PC-3 (cell line): ENCODE measurements around the gene XRCC6. TPM values are rescaled to one million over a fixed set of nuclear protein-coding genes. Genes with fewer than 3 reads are reported as not detected.

Experiments used
- ATAC-seq: fragments of 200-7000 bp; cut with Tn5 transposase; 2 replicates; pipeline ENCODE4 v1.9.1; 2020; ENCODE audit warnings: mild to moderate bottlenecking, moderate library complexity
- BruUV-seq: library from RNA; stranded (reverse); fragments of 400-500 nt; replicated peaks from 2 replicates; lab custom pipeline; 2021; lab: Mats Ljungman, UMichigan
- CTCF ChIA-PET: fragments of 300-600 bp; sonication (Branson Sonifier 250); formaldehyde crosslinking; loops from one replicate; lab custom pipeline; 2022; ENCODE audit warnings: antibody characterized with exemption; lab: Charles Lee
- POLR2A ChIA-PET: fragments of 300-600 bp; sonication (Branson Sonifier 250); formaldehyde crosslinking; loops from one replicate; lab custom pipeline; 2022; ENCODE audit warnings: antibody characterized with exemption; ENCODE audit not compliant: unreplicated experiment; lab: Charles Lee
- DNase-seq: peaks from one replicate; pipeline ENCODE4 v3.0.0-alpha.2; 2015
- H2AFZ ChIP-seq: fragments of 300-600 bp; sonication (generic); 2 replicates; pipeline ENCODE4 v1.6.0; 2016; ENCODE audit warnings: antibody characterized with exemption, low read length
- H3F3A ChIP-seq: fragments of 300-600 bp; sonication (generic); one replicate; pipeline ENCODE4 v1.6.0; 2017; ENCODE audit warnings: antibody characterized with exemption, low read length, control low read depth, mild to moderate bottlenecking; ENCODE audit not compliant: unreplicated experiment
- H3K27ac ChIP-seq: fragments of 300-600 bp; sonication (generic); 2 replicates; pipeline ENCODE4 v1.5.1; 2016; ENCODE audit warnings: mild to moderate bottlenecking, low read length
- H3K27me3 ChIP-seq: fragments of 300-600 bp; sonication (generic); 2 replicates; pipeline ENCODE4 v1.6.1; 2016; ENCODE audit warnings: low read length, mixed read lengths
- H3K36me3 ChIP-seq: fragments of 300-600 bp; sonication (generic); 2 replicates; pipeline ENCODE4 v1.6.1; 2016; ENCODE audit warnings: low read depth, mixed run types, low read length, mixed read lengths
- H3K4me1 ChIP-seq: fragments of 300-600 bp; sonication (generic); 2 replicates; pipeline ENCODE4 v1.5.1; 2016; ENCODE audit warnings: low read length; ENCODE audit not compliant: insufficient read depth
- H3K4me2 ChIP-seq: fragments of 300-600 bp; sonication (generic); 2 replicates; pipeline ENCODE4 v1.6.0; 2016; ENCODE audit warnings: low read length
- H3K4me3 ChIP-seq: fragments of 300-600 bp; sonication (generic); 2 replicates; pipeline ENCODE4 v1.5.1; 2016; ENCODE audit warnings: mild to moderate bottlenecking, low read length, mixed read lengths
- H3K79me2 ChIP-seq: fragments of 300-600 bp; sonication (generic); 2 replicates; pipeline ENCODE4 v1.6.1; 2017; ENCODE audit warnings: low read length, mixed read lengths
- H3K9ac ChIP-seq: fragments of 300-600 bp; sonication (generic); 2 replicates; pipeline ENCODE4 v1.6.0; 2016; ENCODE audit warnings: mild to moderate bottlenecking, low read length
- H3K9me2 ChIP-seq: fragments of 300-600 bp; sonication (generic); replicated peaks from 2 replicates; pipeline ENCODE4 v1.6.1; 2016; ENCODE audit warnings: mixed run types, low read length, mixed read lengths
- H3K9me3 ChIP-seq: fragments of 300-600 bp; sonication (generic); 2 replicates; pipeline ENCODE4 v1.6.1; 2016; ENCODE audit warnings: low read length, mixed read lengths
- H4K20me1 ChIP-seq: fragments of 300-600 bp; sonication (generic); 2 replicates; pipeline ENCODE4 v1.6.1; 2016; ENCODE audit warnings: low read length, mixed read lengths
- EZH2 ChIP-seq: fragments of 300-600 bp; sonication (generic); IDR thresholded peaks from one replicate; pipeline ENCODE4 v1.6.1; 2017; ENCODE audit warnings: antibody characterized with exemption, mild to moderate bottlenecking, low read length; ENCODE audit not compliant: unreplicated experiment
- EZH2phosphoT487 ChIP-seq: fragments of 300-600 bp; sonication (generic); IDR thresholded peaks from 2 replicates; pipeline ENCODE4 v1.6.1; 2018; ENCODE audit warnings: mild to moderate bottlenecking, antibody characterized with exemption, low read length, borderline replicate concordance
- intact Hi-C: fragments of 100-400 bp; cut with micrococcal nuclease; formaldehyde crosslinking; loops from 2 replicates; pipeline ENCODE4 v1.9.0; 2023
- total RNA-seq: library from RNA; depleted of rRNA; stranded (reverse); fragments of >200 nt; gene quantifications from 2 replicates; pipeline ENCODE4 v1.2.3, GENCODE V29; 2014
- TF ChIP-seq, protein P1 (sequence below): fragments of 300-600 bp; sonication (generic); conservative IDR thresholded peaks from 2 replicates; pipeline ENCODE4 v1.5.1; 2017; ENCODE audit warnings: antibody characterized with exemption, low read depth, mild to moderate bottlenecking, low read length

XRCC6 gene
- total RNA-seq, 1 experiment from 2014 or later, result 432 TPM

DNA sequence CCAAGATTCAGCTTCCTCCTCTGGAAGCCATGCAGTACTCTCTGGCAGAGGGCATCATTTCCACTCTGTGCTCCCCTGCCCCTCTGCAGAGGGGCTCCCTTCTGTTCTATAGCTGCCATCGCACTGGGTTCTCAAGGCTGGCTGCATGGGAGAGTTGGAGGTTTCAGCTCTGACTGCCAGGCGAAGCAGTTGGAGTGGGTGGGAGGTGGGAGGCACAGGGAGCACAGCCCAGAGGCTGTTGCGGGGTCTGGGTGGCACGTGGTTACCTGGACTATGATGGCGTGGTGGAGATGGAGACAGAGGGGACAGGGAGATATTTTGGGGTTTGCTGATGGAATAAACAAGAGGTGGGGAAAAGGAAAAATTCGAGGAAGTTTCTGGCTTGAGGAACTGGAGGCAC lies 36.2 kb upstream of the XRCC6 start:
- POLR2A ChIA-PET, result no interaction called here
- BruUV-seq, result no TSS peak
- CTCF ChIA-PET, result no interaction called here

DNA sequence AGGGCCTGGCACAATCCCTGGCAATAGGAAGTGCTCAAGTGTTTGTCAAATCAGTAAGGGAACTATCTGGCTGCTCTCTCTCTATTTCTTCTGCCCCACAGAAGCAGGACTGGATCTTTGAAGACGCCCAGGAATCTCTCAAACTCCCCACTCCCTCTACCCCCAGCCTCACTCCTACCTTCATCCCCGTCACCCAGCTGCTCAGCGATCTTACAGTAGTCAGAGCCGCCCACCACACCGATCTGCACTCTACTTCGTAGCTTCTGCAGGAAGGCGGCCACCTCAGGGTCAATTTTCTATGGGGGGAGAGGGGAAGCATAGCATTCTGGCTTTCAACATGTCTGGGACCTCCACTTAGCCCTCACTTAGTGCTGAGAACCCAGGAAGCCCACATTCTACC lies 35.2 kb upstream of the XRCC6 start:
- no peak for ATAC-seq
- POLR2A ChIA-PET, result no interaction called here
- TF ChIP-seq EZH2 (no peak), EZH2phosphoT487 (no peak)
- TF ChIP-seq, protein P1, sequence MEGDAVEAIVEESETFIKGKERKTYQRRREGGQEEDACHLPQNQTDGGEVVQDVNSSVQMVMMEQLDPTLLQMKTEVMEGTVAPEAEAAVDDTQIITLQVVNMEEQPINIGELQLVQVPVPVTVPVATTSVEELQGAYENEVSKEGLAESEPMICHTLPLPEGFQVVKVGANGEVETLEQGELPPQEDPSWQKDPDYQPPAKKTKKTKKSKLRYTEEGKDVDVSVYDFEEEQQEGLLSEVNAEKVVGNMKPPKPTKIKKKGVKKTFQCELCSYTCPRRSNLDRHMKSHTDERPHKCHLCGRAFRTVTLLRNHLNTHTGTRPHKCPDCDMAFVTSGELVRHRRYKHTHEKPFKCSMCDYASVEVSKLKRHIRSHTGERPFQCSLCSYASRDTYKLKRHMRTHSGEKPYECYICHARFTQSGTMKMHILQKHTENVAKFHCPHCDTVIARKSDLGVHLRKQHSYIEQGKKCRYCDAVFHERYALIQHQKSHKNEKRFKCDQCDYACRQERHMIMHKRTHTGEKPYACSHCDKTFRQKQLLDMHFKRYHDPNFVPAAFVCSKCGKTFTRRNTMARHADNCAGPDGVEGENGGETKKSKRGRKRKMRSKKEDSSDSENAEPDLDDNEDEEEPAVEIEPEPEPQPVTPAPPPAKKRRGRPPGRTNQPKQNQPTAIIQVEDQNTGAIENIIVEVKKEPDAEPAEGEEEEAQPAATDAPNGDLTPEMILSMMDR, result no peak

More for the DNA sequence above, 36.2 kb upstream of the XRCC6 start:
- Histone ChIP-seq H3K4me2 (no peak overlapping the region), H3K9ac (no peak overlapping the region), H3K4me1 (peaks cover 17% of the 10 kb centered on the region), H3K27me3 (no peaks in the 10 kb centered on the region), H3K4me3 (no peak overlapping the region), H3K9me2 (no peaks in the 10 kb centered on the region), H3K36me3 (no peaks in the 10 kb centered on the region), H3K79me2 (peaks cover 14% of the 10 kb centered on the region), H2AFZ (no peak overlapping the region), H3K9me3 (no peaks in the 10 kb centered on the region), H3K27ac (no peak overlapping the region), H4K20me1 (no peaks in the 10 kb centered on the region), H3F3A (no peaks in the 10 kb centered on the region)
- ATAC-seq (no peak), DNase-seq (no peak)
- intact Hi-C loops, result no loop called here
- TF ChIP-seq, protein P1, result no peak
- TF ChIP-seq EZH2, result no peak
- no peak for TF ChIP-seq EZH2phosphoT487

DNA sequence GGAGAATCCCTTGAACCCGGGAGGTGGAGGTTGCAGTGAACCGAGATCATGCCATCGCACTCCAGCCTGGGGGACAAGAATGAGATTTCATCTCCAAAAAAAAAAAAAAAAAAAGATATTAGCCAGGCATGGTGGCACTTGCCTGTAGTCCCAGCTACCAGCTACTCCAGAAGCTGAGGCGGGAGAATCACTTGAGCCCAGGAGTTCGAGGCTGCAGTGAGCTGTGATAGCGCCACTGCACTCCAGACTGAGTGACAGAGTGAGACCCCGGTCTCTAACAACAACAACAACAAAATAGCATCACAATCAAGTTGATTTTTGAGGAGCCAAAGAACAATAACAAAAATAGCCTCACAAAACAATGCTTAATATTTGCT lies 33.8 kb upstream of the XRCC6 start:
- DNase-seq, result no peak
- ChIA-PET CTCF (no interaction called here), POLR2A (no interaction called here)
- Histone ChIP-seq H3K36me3 (no peaks in the 10 kb centered on the region), H3K4me1 (peaks cover 17% of the 10 kb centered on the region), H3F3A (no peaks in the 10 kb centered on the region), H3K27me3 (no peaks in the 10 kb centered on the region), H3K4me2 (peak overlapping the region; percentile 99; the same call in 1 of the 2 replicates), H2AFZ (no peak overlapping the region), H3K4me3 (peak overlapping the region; percentile 94; the same call in 1 of the 2 replicates), H4K20me1 (no peaks in the 10 kb centered on the region), H3K9ac (no peak overlapping the region), H3K9me3 (no peaks in the 10 kb centered on the region), H3K79me2 (peaks cover 14% of the 10 kb centered on the region), H3K9me2 (no peaks in the 10 kb centered on the region), H3K27ac (no peak overlapping the region)
- intact Hi-C loops, result no loop called here
- ATAC-seq, result no peak
- TF ChIP-seq EZH2phosphoT487 (no peak), EZH2 (no peak)
- TF ChIP-seq, protein P1, result no peak
- no TSS peak for BruUV-seq

More for the DNA sequence above, 35.2 kb upstream of the XRCC6 start:
- no peaks in the 10 kb centered on the region for H3K9me3 ChIP-seq
- no TSS peak for BruUV-seq
- no peaks in the 10 kb centered on the region for H3K27me3 ChIP-seq
- CTCF ChIA-PET, result no interaction called here
- H4K20me1 ChIP-seq, result no peaks in the 10 kb centered on the region
- no peak overlapping the region for H3K9ac ChIP-seq
- intact Hi-C loops, result no loop called here
- no peak overlapping the region for H3K4me3 ChIP-seq
- H3K79me2 ChIP-seq, result peaks cover 14% of the 10 kb centered on the region
- no peak for DNase-seq
- no peaks in the 10 kb centered on the region for H3K36me3 ChIP-seq
- no peak overlapping the region for H3K27ac ChIP-seq
- H3K9me2 ChIP-seq, result no peaks in the 10 kb centered on the region
- no peaks in the 10 kb centered on the region for H3F3A ChIP-seq
- no peak overlapping the region for H3K4me2 ChIP-seq
- no peak overlapping the region for H2AFZ ChIP-seq
- H3K4me1 ChIP-seq, result peaks cover 17% of the 10 kb centered on the region
